ENCODE data around the gene INPP5J.
"Not testable (repeated sequence)": the region's sequence is repeated elsewhere in the genome, so short reads cannot be mapped to it uniquely, and the experiment has no call there.

Gene INPP5J

GRCh38 chr22:31100762-31101525, 21.8 kb upstream of the INPP5J start:
- no peak for DNase-seq (ENCODE audit: low read depth)

GRCh38 chr22:31102441-31103081, 20.2 kb upstream of the INPP5J start:
- no peak for DNase-seq (ENCODE audit: low read depth)

GRCh38 chr22:31103111-31103510, 19.7 kb upstream of the INPP5J start:
- no peak for DNase-seq (ENCODE audit: low read depth)

DNA sequence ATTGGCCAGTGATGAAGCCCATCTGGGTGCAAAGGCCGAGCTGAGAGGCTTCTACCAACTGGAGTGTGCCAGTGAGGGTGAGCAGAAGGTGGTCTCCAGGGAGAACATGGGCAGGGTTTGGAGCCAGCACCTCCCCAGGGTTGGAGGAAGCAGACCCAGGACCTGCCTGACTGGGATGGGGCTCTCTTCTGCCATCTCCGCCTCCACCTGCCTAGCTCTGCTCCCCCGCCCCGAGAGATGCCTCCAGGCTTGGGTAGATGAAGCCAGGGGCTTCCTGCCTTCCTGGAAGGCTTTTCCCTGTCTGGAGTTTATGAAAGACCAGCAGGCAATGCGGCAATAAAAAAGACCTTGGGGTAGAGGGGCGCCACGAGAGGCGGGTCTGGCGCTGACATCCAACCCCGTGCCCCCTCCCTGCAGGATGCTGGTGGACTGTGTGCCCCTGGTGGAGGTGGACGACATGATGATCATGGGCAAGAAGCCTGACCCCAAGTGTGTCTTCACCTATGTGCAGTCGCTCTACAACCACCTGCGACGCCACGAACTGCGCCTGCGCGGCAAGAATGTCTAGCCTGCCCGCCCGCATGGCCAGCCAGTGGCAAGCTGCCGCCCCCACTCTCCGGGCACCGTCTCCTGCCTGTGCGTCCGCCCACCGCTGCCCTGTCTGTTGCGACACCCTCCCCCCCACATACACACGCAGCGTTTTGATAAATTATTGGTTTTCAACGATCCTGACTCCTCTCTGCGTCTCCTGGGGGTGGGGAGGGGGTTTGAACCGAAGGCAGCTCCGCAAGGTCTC, 18.7 kb upstream of the INPP5J start:
- DNase-seq (ENCODE audit: low read depth): no peak

DNA sequence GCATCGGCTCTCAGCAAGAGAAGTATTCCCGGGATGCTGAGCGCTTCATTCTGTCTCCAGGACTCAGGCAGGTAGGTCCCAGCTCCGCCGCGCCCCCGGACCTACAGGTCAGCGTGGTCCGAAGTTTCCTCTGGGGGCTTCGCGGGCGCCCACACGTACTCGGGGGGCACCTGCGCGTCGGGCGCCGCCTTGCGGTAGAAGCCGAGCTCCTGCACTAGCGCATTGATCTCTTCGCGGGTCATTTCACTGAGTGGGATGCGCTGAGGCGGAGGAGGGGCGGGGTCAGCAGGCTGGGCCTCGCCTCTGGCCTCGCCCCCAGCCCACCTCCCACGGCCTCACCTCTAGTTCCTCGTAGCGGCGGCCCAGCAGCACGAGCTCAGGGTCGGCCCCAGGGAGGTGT, 17.9 kb upstream of the INPP5J start:
- DNase-seq (ENCODE audit: low read depth): no peak

DNA sequence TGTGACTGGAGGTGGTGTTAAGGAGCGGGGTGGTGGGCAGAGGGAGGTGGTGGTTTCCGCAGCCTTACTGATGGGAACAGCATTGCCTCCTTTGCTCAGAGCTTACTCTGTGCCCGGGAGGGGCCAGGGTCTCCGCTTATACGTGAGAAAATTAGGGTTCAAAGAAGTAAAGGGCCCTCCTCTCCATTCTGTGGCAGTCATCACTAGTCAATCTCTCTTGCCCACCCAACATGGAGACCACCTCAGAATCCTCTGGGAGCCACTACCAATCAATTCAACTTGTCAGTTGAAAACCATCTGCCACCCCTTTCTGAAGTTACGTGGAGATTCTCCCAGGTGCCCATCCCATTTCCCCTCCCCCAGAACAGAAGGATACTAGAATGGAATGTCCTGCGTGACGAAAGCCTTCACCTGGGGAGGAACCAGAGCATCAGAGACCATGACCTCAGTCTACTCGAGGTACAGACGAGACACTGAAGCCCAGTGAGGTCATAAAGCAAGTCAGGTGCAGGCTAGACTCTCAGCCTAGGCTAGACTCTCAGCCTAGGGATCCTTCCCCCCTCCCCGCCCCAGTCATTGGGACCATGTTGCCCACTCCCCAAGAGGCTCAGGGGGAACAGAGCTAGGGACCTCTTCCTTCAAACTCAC, 17.4 kb upstream of the INPP5J start:
- DNase-seq (ENCODE audit: low read depth): no peak

- DNase-seq (ENCODE audit: low read depth): no peak
Observed at GRCh38 chr22:31106001-31106571, 16.7 kb upstream of the INPP5J start.

- DNase-seq (ENCODE audit: low read depth): no peak
Observed at GRCh38 chr22:31106731-31107177, 16.0 kb upstream of the INPP5J start.

DNA sequence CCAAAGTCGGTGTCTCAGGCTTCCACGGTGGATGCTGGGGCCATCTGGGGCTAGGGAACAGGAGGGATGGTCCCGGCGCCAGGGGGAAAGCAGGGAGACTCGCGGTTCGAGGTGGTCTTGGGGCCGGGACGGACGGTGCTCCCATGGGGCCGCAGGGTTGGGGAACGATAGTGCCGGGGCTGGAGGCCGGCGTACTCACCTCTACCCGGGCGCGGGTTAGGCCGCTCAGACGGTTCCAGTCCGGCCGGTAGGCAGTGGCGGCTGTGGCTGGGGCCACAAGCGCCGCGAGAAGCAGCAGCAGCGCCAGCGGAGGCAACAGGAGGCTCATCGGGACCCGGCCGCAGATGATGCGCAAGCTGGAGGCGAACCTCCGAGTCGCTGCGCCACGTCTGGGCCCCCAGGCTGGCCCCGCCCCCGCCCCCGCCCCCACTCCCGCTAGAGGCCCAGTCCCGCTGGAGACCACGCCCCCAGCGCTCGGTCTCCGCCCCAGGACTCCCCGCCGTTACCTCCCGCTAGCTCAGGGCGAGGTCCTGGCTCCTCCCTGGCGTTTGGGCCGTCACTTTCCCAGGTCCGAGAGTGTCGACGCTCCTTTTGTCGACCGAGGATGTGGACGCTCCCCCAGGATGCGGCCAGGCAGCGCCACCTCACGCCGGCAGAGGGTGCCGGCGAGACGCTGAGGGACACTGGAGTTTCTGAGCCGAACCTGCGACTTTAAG, 15.4 kb upstream of the INPP5J start, which contains the start of gene SELENOM:
SELENOM (minus strand) TSS at position 391 of the 716 bp plus-strand sequence; CDS start at position 328, 63 bp downstream.
- peak; percentile 69 for DNase-seq (ENCODE audit: low read depth)

- no peak for DNase-seq (ENCODE audit: low read depth)
Observed at GRCh38 chr22:31107894-31108218, 14.9 kb upstream of the INPP5J start.

DNA sequence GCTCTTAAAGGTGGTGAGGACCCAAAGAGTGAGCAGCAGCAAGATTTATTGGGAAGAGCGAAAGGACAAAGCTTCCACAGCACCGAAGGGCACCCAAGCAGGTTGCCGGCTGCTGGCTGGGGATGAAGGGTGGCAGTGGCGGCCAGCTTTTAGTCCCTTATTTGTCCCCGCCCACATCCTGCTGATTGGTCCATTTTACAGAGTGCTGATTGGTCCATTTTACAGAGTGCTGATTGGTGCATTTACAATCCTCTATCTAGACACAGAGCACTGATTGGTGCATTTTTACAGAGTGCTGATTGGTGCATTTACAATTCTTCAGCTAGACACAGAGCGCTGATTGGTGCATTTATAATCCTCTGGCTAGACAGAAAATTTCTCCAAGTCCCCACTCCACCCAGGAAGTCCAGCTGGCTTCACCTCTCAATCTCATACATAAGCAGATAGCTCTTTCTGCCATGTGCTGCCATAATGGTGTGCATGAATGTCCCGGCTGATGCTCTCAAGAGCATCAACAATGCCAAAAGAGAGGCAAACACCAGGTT, 10.1 kb upstream of the INPP5J start:
- DNase-seq (ENCODE audit: low read depth): not testable (repeated sequence)

GRCh38 chr22:31118046-31118820, 4.5 kb upstream of the INPP5J start:
- no peak for DNase-seq (ENCODE audit: low read depth)

DNA sequence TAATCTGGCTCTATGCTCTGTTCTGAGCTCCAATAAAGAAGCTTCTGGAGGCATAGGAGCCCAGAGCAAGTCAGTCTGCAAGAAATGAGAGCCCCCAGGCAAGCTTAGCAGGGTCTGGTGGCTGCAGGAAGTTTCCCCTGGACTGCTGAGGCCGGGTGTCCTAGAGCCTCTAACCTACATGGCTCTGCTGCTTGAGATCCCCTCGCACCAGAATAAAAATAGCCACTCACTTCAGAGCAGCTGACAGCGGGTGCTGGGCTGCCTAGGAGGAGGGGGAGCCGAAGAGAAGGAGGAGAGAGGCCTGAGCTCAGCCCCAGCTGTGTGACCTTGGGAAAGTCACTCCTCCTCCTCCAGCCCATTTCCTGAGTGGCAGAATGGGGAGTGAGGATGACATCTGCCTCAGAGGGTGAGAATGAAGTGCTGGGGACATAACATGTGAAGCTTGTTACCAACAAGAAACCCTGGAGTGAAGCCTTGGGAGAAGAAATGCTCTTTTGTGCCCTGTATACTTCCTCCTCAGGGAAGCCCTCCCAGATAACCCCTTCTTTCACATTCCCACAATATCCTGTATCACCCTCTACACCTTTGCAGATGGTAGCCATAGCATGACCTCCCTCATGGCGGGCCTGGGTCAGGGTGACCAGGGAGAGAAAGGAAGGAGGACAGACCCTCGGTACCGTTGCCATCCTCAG, 3.6 kb upstream of the INPP5J start:
- no peak for DNase-seq (ENCODE audit: low read depth)

- DNase-seq (ENCODE audit: low read depth): no peak
Observed at GRCh38 chr22:31120230-31120629, 2.5 kb upstream of the INPP5J start.

DNA sequence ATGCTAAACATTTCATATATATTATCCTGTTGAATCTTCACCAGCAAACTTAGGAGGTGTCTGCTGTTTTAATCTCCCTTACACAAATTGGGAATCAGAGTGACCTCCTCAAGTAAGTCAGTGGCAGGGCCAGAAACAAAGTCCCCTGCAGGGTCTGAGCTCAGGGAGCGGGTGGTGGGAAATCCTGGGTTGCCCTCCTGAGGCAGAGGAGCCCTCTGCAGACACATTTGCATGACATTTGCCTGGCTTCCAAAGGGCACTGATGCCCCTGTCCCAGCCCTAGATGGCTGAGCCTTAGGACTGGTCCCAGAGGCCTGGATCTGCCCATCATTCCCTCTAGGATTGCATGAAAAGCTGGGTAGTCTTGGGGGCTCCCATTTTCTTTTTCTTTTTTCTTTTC, 2.1 kb upstream of the INPP5J start:
- DNase-seq (ENCODE audit: low read depth): no peak

DNA sequence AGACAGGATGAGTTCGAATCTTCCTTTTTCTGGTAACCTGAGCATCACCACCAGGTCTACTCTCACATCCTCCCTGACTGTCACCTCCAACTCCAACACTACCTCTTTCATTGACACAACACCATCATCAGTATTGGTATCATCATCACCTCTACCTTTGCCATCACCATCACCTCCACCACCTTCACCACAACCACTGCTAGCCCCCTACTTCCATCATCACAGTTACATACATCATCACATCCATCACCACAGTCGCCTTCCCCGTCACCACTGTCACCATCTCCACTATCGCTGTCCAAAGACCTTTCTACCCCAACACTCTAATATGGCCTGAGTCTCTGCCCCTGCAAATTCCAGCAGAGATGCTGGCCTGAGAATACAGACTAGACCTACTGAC, 1.4 kb upstream of the INPP5J start:
- no peak for DNase-seq (ENCODE audit: low read depth)

DNA sequence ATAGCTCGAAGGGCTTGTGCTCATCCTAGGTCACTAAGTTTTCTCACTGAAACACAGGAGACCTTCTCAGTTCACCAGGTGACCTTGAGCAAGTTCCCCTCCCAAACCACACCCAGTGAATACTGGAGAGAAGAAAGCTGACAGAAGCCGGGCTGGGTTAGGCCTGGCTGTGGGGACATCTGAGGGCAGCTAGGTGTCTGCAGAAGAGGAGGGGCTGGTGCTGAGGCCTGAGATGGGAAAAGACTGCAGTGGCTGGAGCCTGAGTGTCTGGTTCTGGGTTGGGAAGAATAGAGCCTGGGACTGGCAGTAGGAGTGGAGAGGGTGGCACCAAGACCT, 602 bp upstream of the INPP5J start:
- DNase-seq (ENCODE audit: low read depth): no peak

DNA sequence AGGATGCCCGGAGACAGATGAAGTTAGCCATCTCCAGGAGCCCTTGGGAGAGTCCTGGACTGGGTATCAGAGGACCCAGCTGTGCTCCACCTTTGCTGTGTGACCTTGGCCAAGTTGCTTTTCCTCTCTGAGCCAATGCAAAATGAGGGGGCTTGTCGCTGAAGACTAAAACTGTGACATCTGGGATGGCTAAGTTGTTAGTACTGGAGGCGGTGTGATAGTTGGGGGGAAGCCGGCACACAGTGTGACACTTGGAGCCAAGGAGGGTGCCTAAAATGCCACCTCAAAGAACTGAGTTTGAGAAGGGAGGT, 481 bp downstream of the INPP5J start:
- no peak for DNase-seq (ENCODE audit: low read depth)

DNA sequence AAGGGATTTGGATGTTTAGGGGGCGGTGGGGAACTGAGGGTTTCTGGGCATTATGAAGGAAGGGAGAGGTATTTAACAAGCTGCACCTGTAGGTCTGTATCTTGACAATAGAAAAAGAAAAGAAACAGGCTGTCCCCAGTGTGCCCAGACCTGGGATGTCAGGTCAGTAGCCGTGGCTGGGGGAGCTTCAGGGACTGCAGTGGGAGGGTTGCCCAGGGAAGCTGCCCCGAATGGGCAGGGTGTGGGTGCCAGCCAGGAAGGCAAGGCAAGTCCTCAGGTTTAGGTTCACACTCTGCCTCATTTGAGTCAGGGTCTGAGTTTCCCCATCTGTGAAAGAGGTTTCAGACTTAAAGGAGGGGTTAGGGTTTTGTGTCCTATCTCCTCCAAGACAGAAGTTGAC, 1.5 kb downstream of the INPP5J start:
- no peak for DNase-seq (ENCODE audit: low read depth)
